GM19238 (cell line): ENCODE results near the gene SMIM13.

Experiments
- DNase-seq: peaks from one replicate; pipeline ENCODE4 v3.0.0; 2011; ENCODE audit warnings: low spot score; ENCODE audit not compliant: insufficient read length

Gene SMIM13

DNA sequence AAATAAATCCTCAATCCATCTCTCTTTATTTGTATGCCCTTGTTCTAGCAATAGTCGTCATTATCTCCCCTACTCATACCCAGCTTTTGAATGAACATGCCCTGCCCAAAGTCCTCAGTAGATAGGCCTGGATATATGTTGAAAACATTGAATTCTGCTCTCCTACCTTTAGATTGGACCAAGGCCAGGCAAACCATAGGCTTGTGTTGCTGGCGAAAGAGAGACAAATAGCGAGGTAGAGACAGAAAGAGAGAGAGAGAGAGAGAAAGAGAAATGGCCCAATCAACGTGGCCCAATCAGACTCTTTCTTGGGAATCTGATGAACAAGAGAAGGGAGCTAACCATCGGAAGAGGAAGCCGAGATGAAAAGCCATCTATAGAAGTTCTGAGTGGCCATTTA is 93.7 kb downstream of the SMIM13 start:
- no peak for DNase-seq
